ENCODE data around the gene ZCCHC4. TPM values are rescaled to one million over a fixed set of nuclear protein-coding genes. Genes with fewer than 3 reads are reported as not detected.

Gene ZCCHC4
- total RNA-seq, 1 donor from 2014 or later: 10.2 TPM

- no peaks in the 10 kb centered on the region for H3K9me3 Mint-ChIP-seq (ENCODE audit: unreplicated experiment)
- peaks cover 8% of the 10 kb centered on the region for H3K36me3 Mint-ChIP-seq (ENCODE audit: low read depth, unreplicated experiment)
- TF ChIP-seq EZH2 (IDR thresholded peaks at IDR 0.05; ENCODE audit: insufficient read depth, low read length) (no peak), CTCF (IDR thresholded peaks at IDR 0.05; ENCODE audit: insufficient read depth, low read depth, low read length) (no peak)
These were observed 104.4 kb downstream of the ZCCHC4 start for GRCh38 chr4:25417014-25417413.

More at GRCh38 chr4:25417014-25417413, 104.4 kb downstream of the ZCCHC4 start:
- no peak overlapping the region for H3K4me3 Mint-ChIP-seq (ENCODE audit: unreplicated experiment)
- no peak overlapping the region for H3K27ac ChIP-seq (ENCODE audit: low read depth, low read length)
- H3K4me2 ChIP-seq (ENCODE audit: low read length): no peak overlapping the region
- FAIRE-seq (no peak), DNase-seq (ENCODE audit: low read depth) (no peak)
- peaks cover 20% of the 10 kb centered on the region for H3K36me3 ChIP-seq (ENCODE audit: insufficient read depth, low read length)
- H3K79me2 ChIP-seq (ENCODE audit: insufficient read depth, low read length): no peaks in the 10 kb centered on the region
- H3K4me1 ChIP-seq (ENCODE audit: insufficient read depth, low read length): no peaks in the 10 kb centered on the region
- H3K4me3 ChIP-seq (ENCODE audit: insufficient read depth, low read depth, low read length): no peak overlapping the region
- H3K4me1 Mint-ChIP-seq (ENCODE audit: low read depth, unreplicated experiment): no peaks in the 10 kb centered on the region
- no peaks in the 10 kb centered on the region for H3K9me3 ChIP-seq (ENCODE audit: insufficient read depth, low read depth, low read length)
- no peaks in the 10 kb centered on the region for H4K20me1 ChIP-seq (ENCODE audit: insufficient read depth, low read length)
- H2AFZ ChIP-seq (ENCODE audit: low read depth, low read length): no peak overlapping the region
- no peaks in the 10 kb centered on the region for H3K27me3 ChIP-seq (ENCODE audit: insufficient read depth, low read length)
- H3K9ac ChIP-seq (ENCODE audit: low read length): no peak overlapping the region
- H3K27ac Mint-ChIP-seq (ENCODE audit: unreplicated experiment): no peak overlapping the region
- H3K27me3 Mint-ChIP-seq (ENCODE audit: low read depth, unreplicated experiment): no peaks in the 10 kb centered on the region

Other genes starting within 250 kb of the ZCCHC4 start
- 3.8 and 4.2 TPM in 2 replicates for gene SEPSECS, start 152.3 kb upstream of the ZCCHC4 start, total RNA-seq
- gene PI4K2B, start 78.7 kb upstream of the ZCCHC4 start, total RNA-seq: 15.4 and 15.7 TPM in 2 replicates
- 18.9 and 19.2 TPM in 2 replicates for gene ANAPC4, start 64.5 kb downstream of the ZCCHC4 start, total RNA-seq

All from astrocyte (in vitro differentiated cells and primary cell).